ENCODE results near the gene SNX7. TPM values are rescaled to one million over a fixed set of nuclear protein-coding genes. Genes with fewer than 3 reads are reported as not detected.

Gene SNX7
- total and polyA plus RNA-seq, 2 experiments from 2014 or later = 30.0 to 76.1 TPM

GRCh38 chr1:98769162-98769561 lies 107.6 kb downstream of the SNX7 start:
- Histone ChIP-seq H3K9me3 (ENCODE audit: low read depth) (no peaks in the 10 kb centered on the region), H4K20me1 (ENCODE audit: insufficient read depth, poor library complexity, severe bottlenecking) (no peaks in the 10 kb centered on the region), H3K4me2 (no peak overlapping the region), H3K27ac (no peak overlapping the region), H3K27me3 (no peaks in the 10 kb centered on the region), H3K9me2 (replicated peaks; ENCODE audit: insufficient read depth) (no peaks in the 10 kb centered on the region), H3K4me1 (ENCODE audit: insufficient read depth) (no peaks in the 10 kb centered on the region), H3K4me3 (no peak overlapping the region), H3K36me3 (replicated peaks; ENCODE audit: insufficient read depth, low read depth) (no peaks in the 10 kb centered on the region), H2AFZ (no peak overlapping the region), H3K79me2 (no peaks in the 10 kb centered on the region)
- 47% methylated on average over 3 of the region's 3 CpGs for WGBS (ENCODE audit: low lambda C conversion rate, missing lambda C conversion rate)
- no peak for DNase-seq (ENCODE audit: low spot score)
- TF ChIP-seq EZH2phosphoT487 (IDR thresholded peaks at IDR 0.05; ENCODE audit: low read depth, severe bottlenecking, unreplicated experiment) = no peak
- TF ChIP-seq EZH2 (IDR thresholded peaks at IDR 0.05; ENCODE audit: borderline replicate concordance) = no peak
- TF ChIP-seq, protein P1, sequence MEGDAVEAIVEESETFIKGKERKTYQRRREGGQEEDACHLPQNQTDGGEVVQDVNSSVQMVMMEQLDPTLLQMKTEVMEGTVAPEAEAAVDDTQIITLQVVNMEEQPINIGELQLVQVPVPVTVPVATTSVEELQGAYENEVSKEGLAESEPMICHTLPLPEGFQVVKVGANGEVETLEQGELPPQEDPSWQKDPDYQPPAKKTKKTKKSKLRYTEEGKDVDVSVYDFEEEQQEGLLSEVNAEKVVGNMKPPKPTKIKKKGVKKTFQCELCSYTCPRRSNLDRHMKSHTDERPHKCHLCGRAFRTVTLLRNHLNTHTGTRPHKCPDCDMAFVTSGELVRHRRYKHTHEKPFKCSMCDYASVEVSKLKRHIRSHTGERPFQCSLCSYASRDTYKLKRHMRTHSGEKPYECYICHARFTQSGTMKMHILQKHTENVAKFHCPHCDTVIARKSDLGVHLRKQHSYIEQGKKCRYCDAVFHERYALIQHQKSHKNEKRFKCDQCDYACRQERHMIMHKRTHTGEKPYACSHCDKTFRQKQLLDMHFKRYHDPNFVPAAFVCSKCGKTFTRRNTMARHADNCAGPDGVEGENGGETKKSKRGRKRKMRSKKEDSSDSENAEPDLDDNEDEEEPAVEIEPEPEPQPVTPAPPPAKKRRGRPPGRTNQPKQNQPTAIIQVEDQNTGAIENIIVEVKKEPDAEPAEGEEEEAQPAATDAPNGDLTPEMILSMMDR (IDR thresholded peaks at IDR 0.05; ENCODE audit: poor library complexity) = no peak

DNA sequence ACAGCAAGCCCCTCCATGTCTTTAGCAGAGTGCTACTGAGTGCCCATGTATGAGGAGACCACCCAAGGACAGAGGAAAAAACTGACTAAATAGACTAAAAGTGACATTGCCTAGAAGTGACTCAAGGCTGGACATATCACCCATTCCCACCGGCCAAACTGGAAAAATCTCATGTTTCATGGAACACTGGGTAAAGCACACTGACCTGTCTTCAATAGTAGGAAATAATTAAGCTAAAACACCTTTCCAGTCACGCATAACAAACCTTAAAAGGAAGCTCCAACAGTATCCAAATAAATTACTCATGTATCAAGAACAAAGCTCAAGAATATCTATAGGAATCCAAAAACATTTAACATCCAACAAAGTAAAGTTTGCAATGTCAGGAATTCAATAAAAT lies 120.4 kb downstream of the SNX7 start:
- H3K4me3 ChIP-seq = no peak overlapping the region
- DNase-seq (ENCODE audit: low spot score) = no peak
- no peaks in the 10 kb centered on the region for H3K9me2 ChIP-seq (replicated peaks; ENCODE audit: insufficient read depth)
- H2AFZ ChIP-seq = no peak overlapping the region
- no peak overlapping the region for H3K27ac ChIP-seq
- H3K9me3 ChIP-seq (ENCODE audit: low read depth) = no peaks in the 10 kb centered on the region
- no peaks in the 10 kb centered on the region for H3K27me3 ChIP-seq
- 92% methylated on average over 2 of the region's 2 CpGs for WGBS (ENCODE audit: low lambda C conversion rate, missing lambda C conversion rate)
- H3K79me2 ChIP-seq = no peaks in the 10 kb centered on the region
- H4K20me1 ChIP-seq (ENCODE audit: insufficient read depth, poor library complexity, severe bottlenecking) = no peaks in the 10 kb centered on the region
- H3K4me1 ChIP-seq (ENCODE audit: insufficient read depth) = no peaks in the 10 kb centered on the region
- H3K36me3 ChIP-seq (replicated peaks; ENCODE audit: insufficient read depth, low read depth) = no peaks in the 10 kb centered on the region
- TF ChIP-seq, protein P1 (IDR thresholded peaks at IDR 0.05; ENCODE audit: poor library complexity) = no peak
- TF ChIP-seq EZH2 (IDR thresholded peaks at IDR 0.05; ENCODE audit: borderline replicate concordance) (no peak), EZH2phosphoT487 (IDR thresholded peaks at IDR 0.05; ENCODE audit: low read depth, severe bottlenecking, unreplicated experiment) (no peak)
- no peak overlapping the region for H3K4me2 ChIP-seq

DNA sequence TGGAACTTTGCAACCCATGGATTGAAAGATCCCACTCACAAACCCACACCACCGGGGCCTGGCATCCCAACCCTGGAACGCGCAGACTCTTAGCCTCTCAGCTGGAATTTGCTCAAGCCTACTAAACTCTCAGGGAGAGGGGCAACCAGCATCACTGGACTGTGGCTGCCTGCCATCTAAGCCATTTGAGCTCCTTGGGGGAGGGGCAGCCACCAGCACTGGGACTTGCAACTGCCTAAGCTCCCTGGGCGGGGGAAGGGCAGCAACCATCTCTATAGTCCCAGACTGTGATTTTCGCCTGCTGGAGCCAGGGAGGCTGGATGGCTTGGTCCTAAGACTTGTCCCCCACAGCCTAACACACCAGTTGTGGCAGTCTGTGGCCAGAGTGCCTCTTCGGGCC lies 122.3 kb downstream of the SNX7 start:
- DNase-seq (ENCODE audit: low spot score) = no peak
- Histone ChIP-seq H3K9me2 (replicated peaks; ENCODE audit: insufficient read depth) (no peaks in the 10 kb centered on the region), H3K27me3 (no peaks in the 10 kb centered on the region), H3K4me3 (no peak overlapping the region), H3K4me2 (no peak overlapping the region), H3K4me1 (ENCODE audit: insufficient read depth) (no peaks in the 10 kb centered on the region), H4K20me1 (ENCODE audit: insufficient read depth, poor library complexity, severe bottlenecking) (no peaks in the 10 kb centered on the region), H3K79me2 (no peaks in the 10 kb centered on the region), H3K36me3 (replicated peaks; ENCODE audit: insufficient read depth, low read depth) (no peaks in the 10 kb centered on the region), H3K27ac (no peak overlapping the region), H2AFZ (no peak overlapping the region), H3K9me3 (ENCODE audit: low read depth) (no peaks in the 10 kb centered on the region)
- whole genome bisulfite sequencing (ENCODE audit: low lambda C conversion rate, missing lambda C conversion rate) = 95% methylated on average over 6 of the region's 6 CpGs
- TF ChIP-seq EZH2phosphoT487 (IDR thresholded peaks at IDR 0.05; ENCODE audit: low read depth, severe bottlenecking, unreplicated experiment) = no peak
- TF ChIP-seq EZH2 (IDR thresholded peaks at IDR 0.05; ENCODE audit: borderline replicate concordance) = no peak
- TF ChIP-seq, protein P1 (IDR thresholded peaks at IDR 0.05; ENCODE audit: poor library complexity) = no peak

GRCh38 chr1:98791498-98791897 lies 130.0 kb downstream of the SNX7 start:
- no peaks in the 10 kb centered on the region for H3K79me2 ChIP-seq
- no peak overlapping the region for H3K4me2 ChIP-seq
- H3K27ac ChIP-seq = no peak overlapping the region
- no peaks in the 10 kb centered on the region for H3K4me1 ChIP-seq (ENCODE audit: insufficient read depth)
- 78% methylated on average over 6 of the region's 6 CpGs for WGBS (ENCODE audit: low lambda C conversion rate, missing lambda C conversion rate)
- H3K27me3 ChIP-seq = no peaks in the 10 kb centered on the region
- H3K9me2 ChIP-seq (replicated peaks; ENCODE audit: insufficient read depth) = no peaks in the 10 kb centered on the region
- no peak overlapping the region for H2AFZ ChIP-seq
- no peaks in the 10 kb centered on the region for H4K20me1 ChIP-seq (ENCODE audit: insufficient read depth, poor library complexity, severe bottlenecking)
- no peak for DNase-seq (ENCODE audit: low spot score)
- no peaks in the 10 kb centered on the region for H3K9me3 ChIP-seq (ENCODE audit: low read depth)
- TF ChIP-seq, protein P1 (IDR thresholded peaks at IDR 0.05; ENCODE audit: poor library complexity) = no peak
- TF ChIP-seq EZH2 (IDR thresholded peaks at IDR 0.05; ENCODE audit: borderline replicate concordance) = no peak
- no peak for TF ChIP-seq EZH2phosphoT487 (IDR thresholded peaks at IDR 0.05; ENCODE audit: low read depth, severe bottlenecking, unreplicated experiment)
- no peaks in the 10 kb centered on the region for H3K36me3 ChIP-seq (replicated peaks; ENCODE audit: insufficient read depth, low read depth)
- no peak overlapping the region for H3K4me3 ChIP-seq
